HG03175 (cell line): Measurements from ENCODE around the gene AGBL4.
"Not testable (repeated sequence)": the region's sequence is repeated elsewhere in the genome, so short reads cannot be mapped to it uniquely, and the experiment has no call there.

Experiments used
- ATAC-seq: cut with Tn5 transposase; IDR thresholded peaks from one replicate; pipeline ENCODE4 v1.9.1; 2021; ENCODE audit warnings: mild to moderate bottlenecking, moderate library complexity; ENCODE audit not compliant: unreplicated experiment

Gene AGBL4

DNA sequence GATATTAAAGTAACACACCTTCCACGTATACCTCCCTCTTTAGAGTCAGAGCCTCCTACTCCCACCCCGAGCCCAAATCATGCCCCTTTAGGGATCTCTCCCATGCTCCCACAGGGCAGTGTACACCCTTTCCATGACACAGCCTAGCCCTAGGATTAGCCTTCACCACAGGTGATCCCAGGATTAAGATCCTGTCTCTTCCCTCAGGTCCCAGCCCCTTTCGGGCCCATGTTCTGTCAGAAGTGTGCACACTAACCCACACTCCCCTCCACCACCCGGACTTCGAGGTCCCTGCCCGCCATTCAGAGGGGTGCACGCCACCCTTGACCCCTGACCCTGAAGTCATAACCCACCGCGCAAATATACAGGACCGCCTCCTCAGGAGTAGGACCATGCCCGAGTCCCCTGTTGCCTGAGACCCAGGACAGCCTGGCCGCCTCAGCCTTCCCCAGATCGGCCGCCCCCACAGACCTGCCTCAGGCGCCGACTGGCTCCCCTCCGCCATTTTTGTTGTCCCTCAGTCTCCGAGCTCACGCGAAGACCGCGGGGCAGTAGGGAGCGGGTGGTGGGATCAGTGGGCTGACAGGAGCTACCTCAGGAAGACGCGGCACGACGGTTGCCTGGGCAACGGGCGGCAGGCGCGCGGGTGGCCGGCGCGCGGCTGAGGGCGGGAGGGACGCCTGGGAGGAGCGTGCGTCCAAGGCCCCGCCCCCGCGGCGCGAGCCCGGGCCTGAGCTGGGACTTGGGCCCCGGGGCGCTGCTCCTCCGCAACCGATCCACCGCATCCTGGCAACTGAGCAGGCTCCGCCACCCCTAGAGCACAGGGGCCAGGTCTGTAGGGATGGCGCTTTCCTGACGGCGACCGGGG lies at the start of gene AGBL4:
TSS of gene AGBL4 (minus strand) at position 663 of the 868 bp plus-strand sequence.
- ATAC-seq: no peak

GRCh38 chr1:50066806-50067205 lies 43.1 kb upstream of the AGBL4 start:
- no peak for ATAC-seq

GRCh38 chr1:50060279-50060678 lies 36.5 kb upstream of the AGBL4 start:
- no peak for ATAC-seq

DNA sequence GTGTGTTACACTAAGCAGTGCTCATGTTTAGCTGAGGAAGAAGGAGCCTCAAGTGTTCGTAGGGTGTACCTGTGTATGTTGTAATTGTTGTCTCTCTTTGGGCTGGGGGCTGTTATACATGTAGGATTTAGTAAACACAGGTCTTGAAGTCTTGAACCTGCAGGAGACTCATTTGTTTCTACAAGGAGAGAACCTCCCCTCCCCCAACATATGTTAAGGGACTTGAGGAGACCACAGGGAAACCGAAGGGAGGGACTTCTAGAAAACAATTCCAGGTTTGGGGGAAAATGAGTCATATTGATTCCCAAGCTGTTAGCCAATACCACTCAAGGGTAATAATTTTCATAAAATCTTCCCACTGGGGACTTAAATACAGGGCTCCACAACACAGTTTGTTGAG lies 25.0 kb upstream of the AGBL4 start:
- no peak for ATAC-seq

- no peak for ATAC-seq
Observed at GRCh38 chr1:50047916-50048694, 24.4 kb upstream of the AGBL4 start.

- no peak for ATAC-seq
Observed at GRCh38 chr1:50038237-50038809, 14.6 kb upstream of the AGBL4 start.

- ATAC-seq: no peak
Observed at GRCh38 chr1:50027794-50028193, 4.0 kb upstream of the AGBL4 start.

DNA sequence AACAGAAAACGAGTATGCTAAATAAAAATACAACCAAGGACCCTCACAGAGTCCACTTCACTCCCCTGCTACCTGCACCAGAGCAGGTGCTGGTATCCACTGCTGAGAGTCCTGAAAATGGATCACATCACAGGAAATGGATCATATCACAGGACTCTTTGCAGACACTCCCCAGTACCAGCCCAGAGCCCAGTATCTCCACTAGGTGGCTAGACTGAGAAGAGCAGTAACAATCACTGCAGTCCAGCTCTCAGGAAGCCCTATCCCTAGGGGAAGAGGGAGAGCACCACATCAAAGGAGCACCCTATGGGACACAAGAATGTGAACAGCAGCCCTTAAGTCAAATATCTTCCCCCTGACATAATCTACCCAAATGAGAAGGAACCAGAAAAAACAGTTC lies 28.0 kb downstream of the AGBL4 start:
- no peak for ATAC-seq

DNA sequence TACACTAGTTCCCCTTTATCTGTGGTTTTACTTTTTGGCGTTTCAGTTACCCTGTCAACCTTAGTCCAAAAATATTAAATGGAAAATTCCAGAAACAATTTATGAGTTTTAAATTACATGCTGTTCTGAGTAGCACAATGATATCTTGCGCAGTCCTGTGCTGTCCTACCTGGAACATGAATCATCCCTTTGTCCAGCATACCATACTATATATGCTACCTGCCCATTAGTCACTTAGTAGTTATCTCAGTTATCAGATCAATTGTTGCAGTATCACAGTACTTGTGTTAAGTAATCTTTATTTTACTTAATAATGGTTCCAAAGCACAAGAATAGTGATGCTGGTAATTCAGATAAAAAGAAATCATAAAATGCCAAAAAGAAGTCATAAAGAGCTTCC lies 52.7 kb downstream of the AGBL4 start:
- ATAC-seq: no peak

DNA sequence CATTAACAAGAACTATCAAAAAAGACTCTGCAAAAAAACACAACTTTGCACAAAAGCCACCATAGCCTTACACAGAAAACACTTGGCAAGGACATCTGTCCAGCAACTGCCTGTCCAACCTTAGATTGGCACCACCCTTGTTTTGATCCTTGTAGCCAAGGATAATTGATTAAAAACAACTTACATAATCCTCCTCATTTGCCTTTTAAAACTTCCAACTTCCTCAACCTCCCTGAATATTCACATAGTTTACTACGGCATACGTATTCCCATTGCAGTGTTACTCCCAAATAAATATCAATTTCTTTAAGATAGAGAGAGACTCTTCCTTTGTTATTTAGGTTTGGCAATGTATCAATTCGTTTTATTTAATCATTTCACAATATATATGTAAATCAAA lies 72.4 kb downstream of the AGBL4 start:
- ATAC-seq: no peak

GRCh38 chr1:49915301-49915700 lies 108.5 kb downstream of the AGBL4 start:
- ATAC-seq: not testable (repeated sequence)

- no peak for ATAC-seq
Observed at GRCh38 chr1:49906365-49906764, 117.4 kb downstream of the AGBL4 start.

DNA sequence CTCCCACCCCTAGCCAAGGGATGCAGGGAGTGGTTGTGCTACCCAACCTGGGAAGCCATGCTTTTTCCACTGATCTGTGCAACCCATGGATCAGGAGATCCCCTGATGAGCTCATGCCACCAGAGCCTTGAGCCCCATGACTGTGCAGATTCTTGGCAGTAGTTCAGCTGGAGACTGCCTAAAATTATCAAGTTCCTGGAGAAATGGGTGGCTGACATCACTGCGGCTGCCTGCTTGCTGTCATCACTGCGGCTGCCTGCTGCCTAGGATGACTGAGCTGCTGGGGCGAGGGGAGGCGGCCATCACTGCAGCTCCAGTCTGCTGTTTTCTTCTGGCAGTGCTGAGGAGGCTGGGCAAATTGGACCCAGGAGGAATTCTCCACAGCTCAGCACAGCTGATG lies 159.2 kb downstream of the AGBL4 start:
- no peak for ATAC-seq

- ATAC-seq: no peak
Observed at GRCh38 chr1:49854741-49855140, 169.0 kb downstream of the AGBL4 start.

GRCh38 chr1:49842596-49842995 lies 181.2 kb downstream of the AGBL4 start:
- no peak for ATAC-seq

DNA sequence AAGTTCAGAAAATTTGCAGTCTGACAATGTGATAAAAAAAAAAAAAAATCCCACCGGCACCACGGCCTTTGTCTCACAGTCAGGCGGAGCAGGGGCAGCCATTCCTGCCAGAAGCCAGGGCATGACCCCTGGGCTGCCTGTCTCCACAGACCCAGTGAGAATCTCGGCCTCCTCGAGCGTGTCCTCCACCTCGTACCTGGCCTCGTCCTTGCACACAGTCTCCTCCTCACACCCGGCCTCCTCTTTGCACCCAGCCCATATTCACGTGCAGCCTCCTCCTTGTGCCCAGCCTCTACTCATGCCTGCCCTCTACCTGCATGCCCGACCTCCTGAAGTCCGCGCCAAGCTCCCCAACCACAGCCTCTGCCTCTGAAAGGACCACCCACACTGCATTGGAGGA lies 182.0 kb downstream of the AGBL4 start:
- ATAC-seq: no peak

DNA sequence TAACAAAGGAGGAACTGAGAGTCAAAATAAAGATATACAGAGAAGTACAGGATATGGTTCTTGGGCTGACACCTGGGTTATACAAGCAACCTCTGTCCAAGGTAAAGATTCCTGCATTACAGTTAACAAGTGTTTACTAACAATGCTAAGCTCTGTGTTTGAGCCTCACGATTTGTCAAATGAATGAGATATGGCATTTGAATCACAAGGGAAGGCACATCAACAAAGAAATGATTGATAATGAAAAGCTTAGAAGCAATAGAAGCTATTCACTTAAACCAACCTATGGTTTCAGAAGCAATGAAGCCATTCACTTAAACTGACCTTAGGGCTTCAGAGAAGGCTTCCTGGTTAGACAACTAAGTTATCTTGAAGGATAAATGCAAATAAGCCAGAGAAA lies 199.5 kb downstream of the AGBL4 start:
- ATAC-seq: no peak

DNA sequence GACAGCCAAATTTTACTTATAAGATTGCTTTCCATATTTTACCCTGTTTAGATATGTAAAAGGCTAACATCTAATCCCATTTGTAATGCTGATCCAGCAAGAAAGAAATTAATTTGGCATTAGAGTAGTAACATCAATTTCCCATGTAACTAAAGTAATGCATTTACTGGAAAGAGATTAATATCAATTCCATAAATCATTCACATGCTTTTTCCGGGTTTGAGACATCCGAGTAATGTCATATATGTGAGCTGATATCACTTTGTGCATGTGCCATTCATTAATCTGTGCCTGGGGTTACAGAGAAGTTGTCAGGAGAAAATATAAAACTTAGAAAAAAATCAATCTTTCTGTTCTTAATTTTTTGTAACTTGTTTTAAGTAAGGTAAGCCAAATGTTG lies 206.1 kb downstream of the AGBL4 start:
- no peak for ATAC-seq

- ATAC-seq: not testable (repeated sequence)
Observed at GRCh38 chr1:49787013-49787412, 236.7 kb downstream of the AGBL4 start.

DNA sequence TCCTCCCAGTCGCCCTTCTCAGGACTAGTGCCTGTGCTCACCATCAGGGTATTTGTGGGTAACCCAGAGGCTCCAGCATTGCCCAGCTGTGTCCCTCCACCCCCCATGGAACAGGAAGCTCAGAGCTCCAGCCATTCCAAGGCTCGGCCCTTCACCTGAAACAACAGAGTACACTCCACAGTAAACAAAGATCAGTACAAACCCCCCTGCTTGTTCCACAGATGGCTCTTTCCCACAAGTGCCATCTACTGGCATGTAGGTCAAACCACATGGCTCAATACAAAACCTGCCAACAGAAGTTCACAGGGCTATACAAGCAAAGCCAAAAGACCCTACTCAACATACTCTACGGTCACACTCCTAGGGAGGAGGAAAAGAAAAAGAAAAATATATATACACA lies 258.7 kb downstream of the AGBL4 start:
- ATAC-seq: no peak

- ATAC-seq: not testable (repeated sequence)
Observed at GRCh38 chr1:49738118-49738517, 285.6 kb downstream of the AGBL4 start.

DNA sequence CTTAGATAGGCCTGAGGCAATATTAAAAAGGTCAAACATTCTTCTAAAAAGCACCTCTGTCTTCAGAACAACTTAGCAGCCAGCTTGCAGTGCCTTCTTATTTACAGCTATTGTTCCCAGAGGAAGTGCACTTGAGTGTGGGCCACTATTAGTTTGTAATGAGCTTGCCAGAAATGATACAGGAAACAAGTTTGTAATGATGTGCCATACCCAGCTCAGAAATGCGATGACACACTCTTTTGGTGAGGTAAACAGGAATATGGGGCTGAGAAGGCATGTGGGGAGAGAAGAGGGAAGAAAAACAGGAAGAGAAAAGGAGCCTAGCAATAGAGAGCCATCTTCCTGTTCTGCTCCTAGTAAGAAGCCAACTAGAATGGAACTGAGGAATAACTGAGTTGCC lies 295.4 kb downstream of the AGBL4 start:
- no peak for ATAC-seq
